T-helper 2 cell treated with Interferon-gamma antibody and Interleukin-4, amounts not matched to agents 100 ng/mL and 5 ng/mL, for 36 hours (primary cell): ENCODE data around the gene TRIM50. TPM values are rescaled to one million over a fixed set of nuclear protein-coding genes. Genes with fewer than 3 reads are reported as not detected.
"Not testable (repeated sequence)": the region's sequence is repeated elsewhere in the genome, so short reads cannot be mapped to it uniquely, and the experiment has no call there.

ENCODE experiments used
- intact Hi-C: fragments of 100-400 bp; cut with micrococcal nuclease; formaldehyde crosslinking; loops from one replicate; pipeline ENCODE4 v1.15.1; 2023
- total RNA-seq: library from RNA; stranded (reverse); gene quantifications from 2 replicates; pipeline ENCODE4 v1.2.3, GENCODE V29; 2022

TRIM50 gene
- total RNA-seq: not detected in 2 replicates

- intact Hi-C loops: loop anchor here (5.0 kb wide), 1 partner anchor 259 kb away; no protein-coding TSS in a partner anchor
Measured at GRCh38 chr7:73327922-73328321, at the start of gene TRIM50, which contains the start of gene FKBP6. Gene TRIM50 (minus strand): TSS chr7:73328082. CDS start chr7:73324787, 3,295 bp downstream. Gene FKBP6 (plus strand): TSS chr7:73328161. CDS start chr7:73328429, 268 bp downstream.

DNA sequence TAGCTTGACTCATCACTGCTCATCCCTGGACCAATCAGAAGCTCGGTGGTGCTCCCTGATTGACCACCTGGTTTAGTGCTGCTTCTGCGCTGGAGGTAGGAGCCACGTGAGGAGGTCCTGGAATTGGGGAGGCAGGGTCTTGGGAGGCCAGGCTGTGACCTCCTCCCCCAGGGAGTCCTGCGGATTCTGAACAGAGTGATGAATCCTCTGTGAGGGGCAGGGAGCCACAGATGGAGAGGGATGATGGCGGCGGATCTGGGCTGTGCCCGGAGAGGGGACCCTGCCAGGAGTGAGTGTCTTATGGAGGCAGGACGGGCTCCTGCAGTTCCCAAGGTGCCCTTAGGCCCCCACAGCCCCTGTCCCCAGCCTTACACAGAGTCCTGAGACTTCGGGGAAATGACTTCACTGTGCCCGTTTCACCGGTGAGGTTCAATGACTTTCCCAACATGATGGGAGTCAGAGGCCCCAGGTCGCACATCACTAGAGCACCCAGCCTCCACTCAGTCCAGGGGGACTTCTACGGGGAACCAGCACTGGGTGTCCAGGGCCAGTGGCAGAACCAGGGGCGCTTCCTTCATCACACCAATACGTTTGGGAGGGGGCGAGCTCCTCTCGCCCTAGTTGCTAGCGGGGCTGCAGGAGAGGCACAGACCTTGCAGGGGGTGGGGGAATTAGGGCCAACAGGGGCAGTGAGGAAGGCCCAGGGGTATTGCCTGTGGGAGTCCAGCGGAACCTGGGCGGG, 49.0 kb upstream of the TRIM50 start:
- intact Hi-C loops: no loop called here

DNA sequence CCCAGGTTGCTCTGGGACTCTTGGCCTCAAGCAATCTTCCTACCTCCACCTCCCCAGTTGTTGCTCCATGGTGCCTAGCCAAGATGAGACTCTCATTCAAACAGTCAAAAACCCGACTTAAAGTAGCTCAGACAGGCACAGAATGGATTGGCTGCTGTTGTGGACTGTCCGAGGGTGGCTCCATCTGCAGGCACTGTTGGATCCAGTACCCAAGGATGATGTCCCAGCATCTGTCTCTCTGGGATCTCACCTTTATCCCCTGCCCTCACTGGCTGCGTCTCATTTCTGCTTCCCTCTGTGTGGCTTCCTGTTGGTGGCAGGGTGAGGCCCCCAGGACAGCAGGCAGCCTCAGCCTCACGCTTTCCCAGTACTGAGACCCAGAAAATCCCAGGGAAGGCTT, 48.4 kb upstream of the TRIM50 start:
- intact Hi-C loops: not testable (repeated sequence)

GRCh38 chr7:73373741-73374140, 45.9 kb upstream of the TRIM50 start:
- intact Hi-C loops: no loop called here

- intact Hi-C loops: no loop called here
Measured at GRCh38 chr7:73369622-73370021, 41.7 kb upstream of the TRIM50 start.

- intact Hi-C loops: no loop called here
Measured at GRCh38 chr7:73369009-73369408, 41.1 kb upstream of the TRIM50 start.

- intact Hi-C loops: no loop called here
Measured at GRCh38 chr7:73366990-73367389, 39.1 kb upstream of the TRIM50 start.

DNA sequence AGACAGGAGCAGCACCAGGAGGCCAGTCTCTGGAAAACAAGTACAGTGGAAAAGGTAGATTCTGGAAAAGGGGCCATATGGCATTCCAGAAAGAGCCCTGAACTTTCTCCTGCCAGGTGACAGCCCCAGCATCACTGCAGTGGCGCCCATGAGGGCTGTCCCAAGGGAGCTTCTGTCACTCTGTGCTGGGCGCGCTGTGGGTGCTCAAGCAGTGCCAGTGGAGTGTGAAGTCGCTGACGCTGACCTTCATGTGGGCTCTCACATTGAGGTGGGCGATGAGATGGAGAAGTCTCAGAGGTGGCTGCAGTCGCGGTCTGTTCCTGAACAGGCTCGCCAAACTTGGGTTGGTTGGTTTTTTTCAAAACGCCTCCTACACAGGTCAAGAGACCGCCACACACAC, 38.2 kb upstream of the TRIM50 start:
- intact Hi-C loops: no loop called here

- intact Hi-C loops: no loop called here
Measured at GRCh38 chr7:73364006-73364728, 36.3 kb upstream of the TRIM50 start.

GRCh38 chr7:73363225-73364005, 35.5 kb upstream of the TRIM50 start:
- intact Hi-C loops: no loop called here

- intact Hi-C loops: not testable (repeated sequence)
Measured at GRCh38 chr7:73360590-73360989, 32.7 kb upstream of the TRIM50 start.

DNA sequence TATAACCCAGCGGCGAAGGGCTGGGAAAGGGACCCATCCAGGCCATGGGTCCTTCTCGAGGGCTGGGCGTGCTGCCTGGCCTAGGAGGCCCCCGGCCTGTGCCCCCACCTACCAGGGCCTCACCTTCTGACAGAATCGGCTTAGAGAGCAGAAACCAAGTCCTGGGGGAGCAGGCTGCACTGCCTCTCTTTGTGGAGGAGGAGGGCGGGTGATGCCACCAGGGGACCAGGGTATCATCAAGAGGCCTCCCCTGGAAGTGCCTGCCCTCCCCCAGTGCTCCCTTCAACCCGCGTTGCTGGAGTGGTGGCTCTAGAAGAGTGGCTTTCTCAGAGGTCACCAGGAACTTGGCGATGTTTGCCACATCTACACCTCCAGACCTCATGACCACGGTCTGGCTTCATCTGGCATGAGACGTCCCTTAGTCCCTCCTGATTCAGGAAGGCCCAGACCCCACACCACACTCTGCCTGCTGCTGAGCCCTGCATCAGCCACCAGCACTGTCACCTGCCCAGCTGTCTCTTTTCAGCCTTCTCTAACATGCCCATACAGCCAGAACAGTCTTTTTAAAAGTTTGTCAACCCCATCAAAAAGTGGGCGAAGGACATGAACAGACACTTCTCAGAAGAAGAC, 32.0 kb upstream of the TRIM50 start:
- intact Hi-C loops: no loop called here

DNA sequence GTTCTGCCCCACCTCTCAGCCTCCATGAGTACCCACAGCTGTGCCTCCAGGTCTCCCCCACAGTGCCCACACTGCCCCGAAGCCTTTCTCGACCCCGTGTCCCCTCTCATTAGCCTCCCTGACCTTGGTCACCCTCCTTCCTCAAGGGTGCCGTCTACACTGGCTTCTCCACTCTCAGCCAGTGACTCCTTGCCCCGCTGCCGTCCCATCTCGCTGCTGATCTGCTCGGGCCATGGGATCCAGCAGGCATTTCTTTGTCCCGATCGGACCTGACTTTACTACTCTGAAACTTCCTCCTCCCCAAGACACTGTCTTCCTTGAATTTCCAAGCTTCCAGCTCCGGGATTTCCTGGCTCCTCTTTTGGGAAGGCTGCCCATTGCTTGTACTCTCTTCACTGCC, 31.4 kb upstream of the TRIM50 start:
- intact Hi-C loops: no loop called here

DNA sequence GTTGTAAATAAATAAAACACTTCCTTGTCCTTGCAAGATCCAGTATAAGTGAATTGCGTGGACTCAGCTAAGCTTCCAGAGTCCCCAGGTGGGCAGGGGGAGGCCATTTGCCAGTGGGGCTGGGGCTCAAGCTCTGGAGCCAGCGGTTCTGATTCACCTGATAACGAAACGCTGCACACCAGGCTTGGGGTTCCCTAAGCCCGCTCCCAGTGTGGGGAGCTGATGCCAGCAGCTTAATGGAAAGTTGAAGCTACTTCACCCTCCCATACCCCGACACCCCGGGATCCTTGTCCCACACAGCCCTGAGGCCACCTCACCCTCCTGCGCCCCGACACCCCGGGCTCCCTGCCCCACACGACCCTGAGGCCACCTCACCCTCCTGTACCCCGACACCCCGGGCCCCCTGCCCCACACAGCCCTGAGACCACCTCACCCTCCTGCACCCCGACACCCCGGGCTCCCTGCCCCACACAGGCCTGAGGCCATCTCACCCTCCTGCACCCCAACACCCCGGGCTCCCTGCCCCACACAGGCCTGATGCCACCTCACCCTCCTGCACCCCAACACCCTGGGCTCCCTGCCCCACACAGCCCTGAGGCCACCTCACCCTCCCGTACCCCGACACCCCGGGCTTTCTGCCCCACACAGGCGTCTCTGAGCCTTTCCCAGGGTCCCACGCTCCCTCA, 30.9 kb upstream of the TRIM50 start:
- intact Hi-C loops: no loop called here

DNA sequence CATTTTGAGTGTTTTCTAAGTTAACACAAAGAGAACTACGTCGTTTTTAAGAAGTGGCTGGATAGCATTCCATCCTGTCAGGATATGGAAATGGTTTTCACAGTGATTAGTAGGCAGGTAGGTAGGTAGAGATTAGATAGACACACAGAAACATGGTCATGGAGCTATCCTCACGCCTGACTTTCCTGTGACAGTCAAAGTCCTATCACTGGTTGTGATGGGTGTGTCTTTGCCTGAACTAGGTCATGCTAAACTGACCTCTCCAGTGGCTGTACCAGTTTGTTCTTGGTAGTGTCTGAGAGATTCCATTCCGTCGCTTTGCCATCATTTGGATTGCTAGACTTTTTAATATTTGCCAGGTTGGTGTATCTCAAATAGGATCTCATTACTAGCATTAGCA, 28.3 kb upstream of the TRIM50 start:
- intact Hi-C loops: no loop called here

GRCh38 chr7:73354821-73355220, 26.9 kb upstream of the TRIM50 start:
- intact Hi-C loops: no loop called here

GRCh38 chr7:73354196-73354595, 26.3 kb upstream of the TRIM50 start:
- intact Hi-C loops: no loop called here

DNA sequence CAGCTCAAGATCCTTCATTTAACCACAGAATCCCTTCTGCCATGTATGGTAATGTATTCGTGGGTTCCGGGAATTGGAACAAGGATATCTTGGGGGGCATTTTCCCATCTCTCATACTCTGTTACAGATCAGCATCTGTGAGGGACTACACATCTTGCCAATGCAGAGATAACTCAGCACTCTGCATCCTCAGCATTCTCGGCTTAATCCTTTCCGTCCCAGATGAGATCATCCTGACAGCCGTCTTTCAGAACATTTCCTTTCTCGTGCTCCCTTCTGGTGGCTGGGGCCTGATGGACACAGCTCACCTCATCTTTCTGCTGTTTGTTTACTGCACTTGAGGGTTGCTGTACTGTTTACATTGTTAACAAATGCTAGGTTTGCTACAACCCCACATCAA, 25.4 kb upstream of the TRIM50 start:
- intact Hi-C loops: no loop called here

- intact Hi-C loops: no loop called here
Measured at GRCh38 chr7:73352784-73353183, 24.9 kb upstream of the TRIM50 start.

GRCh38 chr7:73351447-73352167, 23.7 kb upstream of the TRIM50 start:
- intact Hi-C loops: no loop called here
